Gastrocnemius medialis (tissue), 4 donors: ENCODE data around the gene CLEC2D. TPM values are rescaled to one million over a fixed set of nuclear protein-coding genes. Genes with fewer than 3 reads are reported as not detected.

Experiments
- ATAC-seq, 2 donors: fragments of 150-250 bp; one replicate each; pipeline ENCODE4 v1.9.1; 2016
- DNase-seq, 2 donors: peaks; one replicate each; pipeline ENCODE4 v3.0.0-alpha.2; 2019
- H3K27ac ChIP-seq, 4 donors: fragments of 200-600 bp; sonication (generic); 1 replicate in 1 of 4; 2 replicates in 3 of 4; pipeline ENCODE4 v1.5.1; 2016 to 2018; ENCODE audit warnings: mild to moderate bottlenecking in 2 of 4, moderate library complexity in 1 of 4
- H3K27me3 ChIP-seq, 3 donors: fragments of 200-600 bp; sonication (generic) in 2 of 3; 1 replicate in 1 of 3; 2 replicates in 2 of 3; pipeline versions ENCODE4 v1.5.1 to v1.6.0; 2016 to 2019; ENCODE audit warnings: mild to moderate bottlenecking in 1 of 3, moderate library complexity in 1 of 3
- H3K36me3 ChIP-seq, 2 donors: fragments of 200-600 bp; sonication (generic) in 1 of 2; one replicate each; pipeline ENCODE4 v1.5.1; 2017 to 2018
- H3K4me1 ChIP-seq, 2 donors: fragments of 200-600 bp; sonication (generic) in 1 of 2; one replicate each; pipeline ENCODE4 v1.5.1; 2016 to 2017; ENCODE audit warnings: mild to moderate bottlenecking in 2 of 2
- H3K4me3 ChIP-seq, 4 donors: fragments of 200-600 bp; sonication (generic) in 3 of 4; 1 replicate in 1 of 4; 2 replicates in 3 of 4; pipeline ENCODE4 v1.5.1; 2016 to 2019; ENCODE audit warnings: mild to moderate bottlenecking in 2 of 4
- H3K9me3 ChIP-seq, 3 donors: fragments of 200-600 bp; sonication (generic) in 2 of 3; 1 replicate in 1 of 3; 2 replicates in 2 of 3; pipeline ENCODE4 v1.5.1; 2016 to 2019
- CTCF ChIP-seq, 5 experiments: fragments of 450-650 bp in 3 of 5; fragments of 200-600 bp in 2 of 5; sonication (generic) in 2 of 5; IDR thresholded peaks in 4 of 5; conservative IDR thresholded peaks in 1 of 5; 1 replicate in 4 of 5; 2 replicates in 1 of 5; pipeline ENCODE4 v1.5.1; 2016 to 2019; ENCODE audit warnings: antibody characterized with exemption in 5 of 5, mild to moderate bottlenecking in 3 of 5, moderate library complexity in 3 of 5
- POLR2A ChIP-seq, 2 donors: fragments of 450-650 bp; IDR thresholded peaks; one replicate each; pipeline ENCODE4 v1.6.1; 2017; ENCODE audit warnings: antibody characterized with exemption in 2 of 2, mild to moderate bottlenecking in 2 of 2, moderate library complexity in 2 of 2
- in situ Hi-C, 4 donors: fragments of 200-750 bp; cut with MboI; loops; one replicate each; pipeline versions ENCODE4 v1.15.0 to v1.8.0; 2017; ENCODE audit warnings: low sequenced_read_pairs in 4 of 4
- intact Hi-C: fragments of 100-400 bp; cut with DNase I; formaldehyde crosslinking; loops from one replicate; pipeline ENCODE4 v1.15.1; 2023; ENCODE audit warnings: low total_unique reads
- total RNA-seq, 4 donors: library from RNA; depleted of rRNA; stranded (reverse); fragments of >200 nt; gene quantifications; one replicate each; pipeline versions ENCODE4 v1.1.0 to v1.2.3, GENCODE V29; 2016

CLEC2D gene
- total RNA-seq, result 1 to 10 TPM in 1 of 4 donors, under 1 TPM in 3; 0.29 to 2.1 (median 0.58) TPM

GRCh38 chr12:9669534-9669933, at the start of gene CLEC2D:
TSS of gene CLEC2D (plus strand) at chr12:9669713. CDS start at chr12:9669735, 22 bp downstream.
- Histone ChIP-seq H3K27me3 (no peaks in the 10 kb centered on the region), H3K4me1 (no peaks in the 10 kb centered on the region), H3K9me3 (no peaks in the 10 kb centered on the region), H3K36me3 (no peaks in the 10 kb centered on the region), H3K27ac (no peak within 1 kb of the TSS), H3K4me3 (no peak within 1 kb of the TSS)
- TF ChIP-seq CTCF (IDR thresholded peaks at IDR 0.05 in 4 of 5, conservative IDR thresholded peaks at IDR 0.05 in 1 of 5), result no peak
- no peak for TF ChIP-seq POLR2A (IDR thresholded peaks at IDR 0.05)
- ATAC-seq (no peak), DNase-seq (no peak)
- intact Hi-C loops, result no loop called here
- in situ Hi-C loops, result no loop called here

- in situ Hi-C loops (no loop called here), intact Hi-C loops (no loop called here)
- no peaks in the 10 kb centered on the region for H3K9me3 ChIP-seq
- no peaks in the 10 kb centered on the region for H3K36me3 ChIP-seq
- no peak overlapping the region for H3K27ac ChIP-seq
- no peak overlapping the region for H3K4me3 ChIP-seq
- DNase-seq (no peak), ATAC-seq (no peak)
- no peaks in the 10 kb centered on the region for H3K4me1 ChIP-seq
- H3K27me3 ChIP-seq, result no peaks in the 10 kb centered on the region
- TF ChIP-seq CTCF (IDR thresholded peaks at IDR 0.05 in 4 of 5, conservative IDR thresholded peaks at IDR 0.05 in 1 of 5), result no peak
- TF ChIP-seq POLR2A (IDR thresholded peaks at IDR 0.05), result no peak
Measured at GRCh38 chr12:9625019-9625418, 44.5 kb upstream of the CLEC2D start.

- H3K9me3 ChIP-seq, result no peaks in the 10 kb centered on the region
- DNase-seq (no peak), ATAC-seq (no peak)
- H3K27ac ChIP-seq, result no peak overlapping the region
- in situ Hi-C loops, result no loop called here
- TF ChIP-seq CTCF (IDR thresholded peaks at IDR 0.05 in 4 of 5, conservative IDR thresholded peaks at IDR 0.05 in 1 of 5), result no peak
- no peak for TF ChIP-seq POLR2A (IDR thresholded peaks at IDR 0.05)
- H3K4me1 ChIP-seq, result no peaks in the 10 kb centered on the region
- no peaks in the 10 kb centered on the region for H3K36me3 ChIP-seq
- no peak overlapping the region for H3K4me3 ChIP-seq
- intact Hi-C loops, result no loop called here
- no peaks in the 10 kb centered on the region for H3K27me3 ChIP-seq
Measured at GRCh38 chr12:9626291-9626690, 43.2 kb upstream of the CLEC2D start.

- in situ Hi-C loops, result no loop called here
- Histone ChIP-seq H3K4me3 (no peak overlapping the region), H3K4me1 (no peaks in the 10 kb centered on the region), H3K27me3 (no peaks in the 10 kb centered on the region), H3K36me3 (no peaks in the 10 kb centered on the region), H3K9me3 (no peaks in the 10 kb centered on the region), H3K27ac (no peak overlapping the region)
- ATAC-seq (no peak), DNase-seq (no peak)
- TF ChIP-seq CTCF (IDR thresholded peaks at IDR 0.05 in 4 of 5, conservative IDR thresholded peaks at IDR 0.05 in 1 of 5) (no peak), POLR2A (IDR thresholded peaks at IDR 0.05) (no peak)
- intact Hi-C loops, result no loop called here
Measured at GRCh38 chr12:9626821-9627220, 42.7 kb upstream of the CLEC2D start.

GRCh38 chr12:9632766-9633165, 36.7 kb upstream of the CLEC2D start:
- H3K36me3 ChIP-seq, result no peaks in the 10 kb centered on the region
- ATAC-seq (no peak), DNase-seq (no peak)
- TF ChIP-seq CTCF (IDR thresholded peaks at IDR 0.05 in 4 of 5, conservative IDR thresholded peaks at IDR 0.05 in 1 of 5), result no peak
- TF ChIP-seq POLR2A (IDR thresholded peaks at IDR 0.05), result no peak
- H3K27ac ChIP-seq, result no peak overlapping the region
- no peak overlapping the region for H3K4me3 ChIP-seq
- H3K27me3 ChIP-seq, result no peaks in the 10 kb centered on the region
- no peaks in the 10 kb centered on the region for H3K4me1 ChIP-seq
- H3K9me3 ChIP-seq, result no peaks in the 10 kb centered on the region
- intact Hi-C loops, result no loop called here
- in situ Hi-C loops, result loop anchor here in 3 of 4 donors (10.0 kb wide), 1 partner anchor 72 kb away; no protein-coding TSS in a partner anchor
